ENCODE measurements around the gene SLC7A6. TPM values are rescaled to one million over a fixed set of nuclear protein-coding genes. Genes with fewer than 3 reads are reported as not detected.
A peak's percentile ranks its signal among the peaks of the same experiment; 100 is the strongest.

Gene SLC7A6
- total and polyA plus RNA-seq, 2 donors, result 14.0 to 16.9 TPM

- DNase-seq (ENCODE audit: extremely low spot score), result no peak
- 93% methylated on average over 12 of the region's 12 CpGs for WGBS
These were observed 33.4 kb upstream of the SLC7A6 start for GRCh38 chr16:68230956-68231355.

GRCh38 chr16:68231384-68232136, 32.8 kb upstream of the SLC7A6 start:
- DNase-seq (ENCODE audit: extremely low spot score), result no peak
- WGBS, result 92% methylated on average over 26 of the region's 26 CpGs
- H3K36me3 ChIP-seq (ENCODE audit: insufficient read depth), result peaks cover 4% of the 10 kb centered on the region

More at GRCh38 chr16:68230956-68231355, 33.4 kb upstream of the SLC7A6 start:
- Histone ChIP-seq H3K4me3 (ENCODE audit: low read depth, low read length) (no peak overlapping the region), H3K27ac (ENCODE audit: low read depth) (no peak overlapping the region), H3K4me1 (ENCODE audit: insufficient read depth) (no peaks in the 10 kb centered on the region), H3K36me3 (ENCODE audit: insufficient read depth) (peaks cover 4% of the 10 kb centered on the region)

GRCh38 chr16:68232335-68232734, 32.0 kb upstream of the SLC7A6 start:
- Histone ChIP-seq H3K4me3 (ENCODE audit: low read depth, low read length) (no peak overlapping the region), H3K4me1 (ENCODE audit: insufficient read depth) (no peaks in the 10 kb centered on the region), H3K36me3 (ENCODE audit: insufficient read depth) (peaks cover 2% of the 10 kb centered on the region), H3K27ac (ENCODE audit: low read depth) (no peak overlapping the region)
- no peak for DNase-seq (ENCODE audit: extremely low spot score)
- 83% methylated on average over 16 of the region's 16 CpGs for WGBS

More at GRCh38 chr16:68231384-68232136, 32.8 kb upstream of the SLC7A6 start:
- no peak overlapping the region for H3K4me3 ChIP-seq (ENCODE audit: low read depth, low read length)
- no peaks in the 10 kb centered on the region for H3K4me1 ChIP-seq (ENCODE audit: insufficient read depth)
- H3K27ac ChIP-seq (ENCODE audit: low read depth), result no peak overlapping the region

- Histone ChIP-seq H3K27ac (ENCODE audit: low read depth) (no peak overlapping the region), H3K4me3 (ENCODE audit: low read depth, low read length) (no peak overlapping the region), H3K4me1 (ENCODE audit: insufficient read depth) (no peaks in the 10 kb centered on the region), H3K36me3 (ENCODE audit: insufficient read depth) (no peaks in the 10 kb centered on the region)
- DNase-seq (ENCODE audit: extremely low spot score), result no peak
- 82% methylated on average over 5 of the region's 5 CpGs for WGBS
These were observed 31.1 kb upstream of the SLC7A6 start for GRCh38 chr16:68233085-68233834.

- Histone ChIP-seq H3K36me3 (ENCODE audit: insufficient read depth) (no peaks in the 10 kb centered on the region), H3K27ac (ENCODE audit: low read depth) (no peak overlapping the region), H3K4me3 (ENCODE audit: low read depth, low read length) (no peak overlapping the region), H3K4me1 (ENCODE audit: insufficient read depth) (no peaks in the 10 kb centered on the region)
- DNase-seq (ENCODE audit: extremely low spot score), result no peak
- 74% methylated on average over 8 of the region's 8 CpGs for WGBS
These were observed 30.5 kb upstream of the SLC7A6 start for GRCh38 chr16:68233835-68234187.

- Histone ChIP-seq H3K27ac (ENCODE audit: low read depth) (peak overlapping the region; percentile 76), H3K4me1 (ENCODE audit: insufficient read depth) (no peaks in the 10 kb centered on the region), H3K4me3 (ENCODE audit: low read depth, low read length) (no peak overlapping the region), H3K36me3 (ENCODE audit: insufficient read depth) (no peaks in the 10 kb centered on the region)
- DNase-seq (ENCODE audit: extremely low spot score), result peak; percentile 69
- WGBS, result 63% methylated on average over 13 of the region's 13 CpGs
These were observed 29.9 kb upstream of the SLC7A6 start for GRCh38 chr16:68234188-68235107.

- no peak for DNase-seq (ENCODE audit: extremely low spot score)
- Histone ChIP-seq H3K4me1 (ENCODE audit: insufficient read depth) (no peaks in the 10 kb centered on the region), H3K4me3 (ENCODE audit: low read depth, low read length) (peak overlapping the region; percentile 24), H3K36me3 (ENCODE audit: insufficient read depth) (no peaks in the 10 kb centered on the region), H3K27ac (ENCODE audit: low read depth) (peak overlapping the region; percentile 76)
- 42% methylated on average over 73 of the region's 73 CpGs for WGBS
These were observed 29.0 kb upstream of the SLC7A6 start for GRCh38 chr16:68235108-68235886.

GRCh38 chr16:68235887-68236136, 28.5 kb upstream of the SLC7A6 start, which contains the start of gene ESRP2:
Gene ESRP2, minus strand, starts transcription at chr16:68236127. Its CDS starts 82 bp downstream, at chr16:68236045.
- WGBS, result 3% methylated on average over 36 of the region's 36 CpGs
- no peaks in the 10 kb centered on the region for H3K4me1 ChIP-seq (ENCODE audit: insufficient read depth)
- peak within 1 kb of the TSS; percentile 45 for H3K4me3 ChIP-seq (ENCODE audit: low read depth, low read length)
- no peak for DNase-seq (ENCODE audit: extremely low spot score)
- H3K27ac ChIP-seq (ENCODE audit: low read depth), result peak within 1 kb of the TSS; percentile 76
- H3K36me3 ChIP-seq (ENCODE audit: insufficient read depth), result no peaks in the 10 kb centered on the region

GRCh38 chr16:68236137-68236825, 28.0 kb upstream of the SLC7A6 start:
- Histone ChIP-seq H3K36me3 (ENCODE audit: insufficient read depth) (no peaks in the 10 kb centered on the region), H3K4me1 (ENCODE audit: insufficient read depth) (no peaks in the 10 kb centered on the region), H3K4me3 (ENCODE audit: low read depth, low read length) (peak overlapping the region; percentile 24), H3K27ac (ENCODE audit: low read depth) (peak overlapping the region; percentile 63)
- DNase-seq (ENCODE audit: extremely low spot score), result no peak
- 16% methylated on average over 45 of the region's 45 CpGs for WGBS

GRCh38 chr16:68236826-68237242, 27.5 kb upstream of the SLC7A6 start:
- Histone ChIP-seq H3K27ac (ENCODE audit: low read depth) (peak overlapping the region; percentile 63), H3K4me3 (ENCODE audit: low read depth, low read length) (peak overlapping the region; percentile 45), H3K4me1 (ENCODE audit: insufficient read depth) (no peaks in the 10 kb centered on the region), H3K36me3 (ENCODE audit: insufficient read depth) (no peaks in the 10 kb centered on the region)
- WGBS, result 21% methylated on average over 21 of the region's 21 CpGs
- no peak for DNase-seq (ENCODE audit: extremely low spot score)

GRCh38 chr16:68237243-68238028, 26.9 kb upstream of the SLC7A6 start:
- Histone ChIP-seq H3K4me1 (ENCODE audit: insufficient read depth) (no peaks in the 10 kb centered on the region), H3K36me3 (ENCODE audit: insufficient read depth) (no peaks in the 10 kb centered on the region), H3K27ac (ENCODE audit: low read depth) (peak overlapping the region; percentile 28), H3K4me3 (ENCODE audit: low read depth, low read length) (peak overlapping the region; percentile 45)
- under 1% methylated on average over 72 of the region's 72 CpGs for WGBS
- DNase-seq (ENCODE audit: extremely low spot score), result peak; percentile 96

GRCh38 chr16:68238029-68238345, 26.3 kb upstream of the SLC7A6 start:
- H3K27ac ChIP-seq (ENCODE audit: low read depth), result no peak overlapping the region
- no peak for DNase-seq (ENCODE audit: extremely low spot score)
- H3K4me3 ChIP-seq (ENCODE audit: low read depth, low read length), result peak overlapping the region; percentile 16
- H3K36me3 ChIP-seq (ENCODE audit: insufficient read depth), result no peaks in the 10 kb centered on the region
- H3K4me1 ChIP-seq (ENCODE audit: insufficient read depth), result no peaks in the 10 kb centered on the region
- 16% methylated on average over 20 of the region's 20 CpGs for WGBS

Data from urinary bladder (tissue), 4 donors.